HG02610 (cell line): ENCODE measurements around the gene LRRTM3.

ENCODE experiments used
- ATAC-seq: cut with Tn5 transposase; IDR thresholded peaks from one replicate; pipeline ENCODE4 v1.9.1; 2021; ENCODE audit warnings: mild to moderate bottlenecking, moderate library complexity; ENCODE audit not compliant: unreplicated experiment

Gene LRRTM3

DNA sequence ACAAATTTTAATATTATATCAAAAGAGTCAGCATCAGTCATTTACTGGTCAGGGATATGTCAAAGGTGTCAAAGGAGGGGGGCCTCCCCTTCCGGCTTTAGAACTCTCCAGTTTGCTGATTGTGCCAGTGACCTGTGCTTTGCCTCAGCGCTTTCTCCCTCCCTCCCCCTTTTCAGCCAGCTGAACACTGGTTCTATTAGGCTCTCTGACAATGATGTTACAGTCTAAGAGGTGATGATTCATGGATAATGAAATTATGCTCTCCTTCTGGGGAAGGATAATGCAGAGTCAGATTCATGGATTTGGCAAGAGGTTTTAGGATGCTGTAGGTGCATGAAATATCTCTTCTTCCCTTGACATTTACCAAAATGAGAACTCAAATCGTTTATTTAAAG is 6.1 kb downstream of the LRRTM3 start:
- no peak for ATAC-seq

DNA sequence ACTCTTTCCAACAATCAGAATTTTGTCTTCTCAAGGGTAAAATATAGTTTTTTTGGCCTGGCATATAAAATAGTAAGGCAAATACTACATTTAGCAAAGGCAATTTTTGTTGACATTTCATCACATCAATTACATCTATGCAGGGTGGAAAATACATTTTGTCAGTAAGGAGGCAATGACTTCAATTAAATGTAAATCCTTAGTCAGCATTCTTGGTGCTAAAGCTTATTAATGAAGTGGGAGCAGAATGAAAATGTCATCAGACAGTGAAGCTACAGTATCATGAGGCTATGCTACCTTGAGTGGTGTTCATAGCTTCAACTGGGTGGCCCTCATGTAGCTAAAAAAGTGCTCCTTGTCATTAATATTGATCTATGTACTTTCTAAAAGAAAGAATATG is 8.9 kb downstream of the LRRTM3 start:
- no peak for ATAC-seq

DNA sequence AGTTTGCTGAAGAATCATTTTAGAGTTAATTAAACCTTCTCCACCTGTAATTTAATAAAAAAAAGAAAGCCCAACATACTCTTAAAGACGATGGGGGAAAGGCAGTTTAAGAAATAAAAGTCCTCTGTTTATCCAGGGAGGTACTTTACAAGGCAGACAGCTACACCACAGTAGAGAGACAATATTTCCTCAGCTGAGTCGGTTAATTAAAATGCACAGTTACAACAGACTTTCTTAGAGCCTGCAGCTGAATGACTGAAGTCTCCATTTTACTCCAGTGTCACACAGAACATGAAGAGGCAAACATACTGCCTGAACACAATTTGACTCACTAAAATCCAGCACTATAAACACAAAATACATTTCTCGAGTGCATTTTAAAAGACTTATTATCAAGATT is 15.1 kb downstream of the LRRTM3 start:
- ATAC-seq, result no peak

DNA sequence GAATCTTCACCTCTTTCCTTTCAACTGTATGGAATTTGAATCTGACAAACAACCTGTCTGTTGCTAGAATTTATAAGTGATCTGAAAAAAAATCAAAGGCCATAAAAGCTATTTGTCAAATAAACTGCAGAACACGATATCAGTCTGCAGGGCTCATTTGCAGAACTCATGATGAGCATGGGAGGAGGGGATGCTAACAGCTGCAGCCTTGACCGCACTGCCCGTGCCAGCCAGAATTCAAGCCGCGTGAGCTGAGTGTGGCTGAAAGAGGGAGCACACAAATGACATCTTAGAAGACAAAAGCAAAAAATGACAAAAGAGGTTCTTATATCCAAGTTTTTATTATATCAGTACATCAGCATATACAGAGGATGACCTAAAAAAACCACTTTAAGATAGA is 15.7 kb downstream of the LRRTM3 start:
- no peak for ATAC-seq

DNA sequence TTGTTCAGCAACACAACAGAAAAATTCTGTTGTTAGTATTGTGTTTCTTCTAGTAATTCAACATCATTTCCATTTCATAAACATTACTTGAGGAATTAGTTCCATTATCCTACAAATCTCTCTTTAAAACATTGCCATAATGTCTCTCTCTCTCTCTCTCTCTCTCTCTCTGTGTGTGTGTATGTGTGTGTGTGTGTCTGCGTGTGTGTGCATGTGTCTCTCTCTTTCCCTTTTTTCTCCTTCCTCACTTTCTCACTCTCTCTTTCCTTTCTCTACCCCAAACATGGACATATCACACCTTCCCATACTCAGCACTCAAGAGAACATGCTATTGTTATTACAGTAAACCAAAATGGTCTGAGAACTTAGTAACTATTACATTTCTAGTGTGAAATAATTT is 16.6 kb downstream of the LRRTM3 start:
- no peak for ATAC-seq

DNA sequence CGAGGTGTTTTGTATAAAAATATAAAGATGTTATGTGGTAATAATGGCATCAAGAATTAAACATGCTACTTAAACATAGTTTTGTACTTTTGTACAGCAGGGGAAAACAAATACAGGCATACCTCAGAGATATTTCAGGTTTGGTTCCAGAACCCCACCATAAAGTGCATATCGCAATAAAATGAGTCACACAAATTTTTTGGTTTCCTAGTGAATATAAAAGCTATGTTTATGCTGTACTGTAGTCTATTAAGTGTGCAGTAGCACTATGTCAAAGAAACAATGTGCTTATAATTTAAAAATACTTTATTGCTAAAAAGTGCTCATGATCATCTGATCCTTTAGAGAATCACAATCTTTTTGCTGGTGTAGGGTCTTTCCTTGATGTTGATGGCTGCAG is 17.8 kb downstream of the LRRTM3 start:
- no peak for ATAC-seq

DNA sequence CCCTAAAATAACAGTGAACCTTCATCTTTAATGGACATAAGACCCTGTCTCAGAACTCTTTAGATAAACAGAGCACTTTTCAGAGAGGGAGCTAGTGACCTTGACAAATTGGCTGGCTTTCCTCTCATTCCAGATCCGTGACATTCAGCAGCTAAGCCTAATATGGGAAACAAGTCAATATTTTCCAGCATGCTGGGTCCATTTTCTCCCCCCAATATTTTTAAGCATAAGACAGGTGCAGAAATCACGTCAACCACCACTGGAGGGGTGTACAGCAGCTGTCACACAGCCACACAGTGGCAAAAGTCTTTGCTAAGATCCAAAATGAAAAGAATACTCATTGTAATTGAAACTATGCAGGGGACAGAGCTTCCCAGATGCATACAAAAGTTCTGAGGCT is 26.1 kb downstream of the LRRTM3 start:
- no peak for ATAC-seq

DNA sequence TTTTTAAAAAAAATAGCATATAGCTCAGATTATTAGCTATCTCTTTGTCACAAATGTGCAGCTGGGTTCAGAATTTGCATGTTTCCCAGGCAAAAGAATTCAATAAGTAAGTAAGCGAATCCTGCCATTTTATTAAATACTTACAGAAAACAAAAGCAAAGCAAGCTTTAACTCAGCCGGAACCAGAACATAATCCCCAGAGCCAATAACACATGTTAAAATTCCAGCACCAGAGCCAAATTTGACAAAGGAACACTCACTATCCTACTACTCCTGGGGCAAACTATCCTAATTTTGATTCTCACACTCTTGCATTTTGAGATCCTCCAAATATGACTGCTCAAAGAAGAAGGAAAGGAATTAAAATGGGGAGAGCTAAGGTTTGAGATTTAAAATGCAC is 32.6 kb downstream of the LRRTM3 start:
- no peak for ATAC-seq

DNA sequence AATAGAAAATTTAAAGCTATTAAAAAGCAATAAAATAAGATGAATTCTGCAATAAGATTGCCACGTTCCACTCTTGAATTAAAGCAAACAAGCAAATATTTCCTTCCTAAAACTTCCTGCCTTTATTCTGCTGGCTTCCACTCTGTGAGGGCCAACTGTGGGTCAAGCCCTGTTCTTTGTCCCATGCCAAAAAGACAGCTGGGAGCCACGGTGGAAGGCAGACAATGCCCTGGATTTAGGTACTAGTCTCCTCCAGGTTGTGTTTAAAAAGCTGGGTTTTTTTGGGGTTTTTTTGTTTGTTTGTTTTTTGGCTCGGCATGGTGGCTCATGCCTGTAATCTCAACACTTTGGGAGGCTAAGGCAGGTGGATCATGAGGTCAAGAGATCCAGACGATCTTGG is 39.1 kb downstream of the LRRTM3 start:
- no peak for ATAC-seq

DNA sequence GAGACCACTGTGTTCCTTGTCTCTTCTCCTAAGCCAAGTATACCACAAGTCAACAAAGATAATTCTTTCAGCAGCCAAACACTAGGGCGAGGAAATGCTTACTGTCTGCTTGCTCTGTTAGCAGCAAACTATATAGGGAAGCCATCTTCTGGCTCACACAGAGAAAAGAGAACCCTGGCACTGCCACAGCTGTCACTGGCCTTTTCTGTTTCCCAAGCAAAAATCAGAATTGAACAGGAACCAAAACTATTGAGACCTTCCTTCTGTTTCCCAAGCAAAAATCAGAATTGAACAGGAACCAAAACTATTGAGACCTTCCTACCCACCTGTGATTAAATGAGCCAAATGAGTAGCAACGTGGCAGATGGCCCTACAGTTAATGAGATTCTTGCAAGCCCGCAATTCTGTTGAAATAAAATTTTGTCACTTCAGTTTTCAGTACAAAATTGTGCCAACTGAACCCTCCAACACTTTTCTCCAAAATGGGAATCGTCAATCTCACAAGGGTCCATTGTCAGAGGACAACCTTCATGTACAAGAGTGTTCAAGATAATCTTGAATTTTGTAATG is 54.5 kb downstream of the LRRTM3 start:
- ATAC-seq, result no peak

DNA sequence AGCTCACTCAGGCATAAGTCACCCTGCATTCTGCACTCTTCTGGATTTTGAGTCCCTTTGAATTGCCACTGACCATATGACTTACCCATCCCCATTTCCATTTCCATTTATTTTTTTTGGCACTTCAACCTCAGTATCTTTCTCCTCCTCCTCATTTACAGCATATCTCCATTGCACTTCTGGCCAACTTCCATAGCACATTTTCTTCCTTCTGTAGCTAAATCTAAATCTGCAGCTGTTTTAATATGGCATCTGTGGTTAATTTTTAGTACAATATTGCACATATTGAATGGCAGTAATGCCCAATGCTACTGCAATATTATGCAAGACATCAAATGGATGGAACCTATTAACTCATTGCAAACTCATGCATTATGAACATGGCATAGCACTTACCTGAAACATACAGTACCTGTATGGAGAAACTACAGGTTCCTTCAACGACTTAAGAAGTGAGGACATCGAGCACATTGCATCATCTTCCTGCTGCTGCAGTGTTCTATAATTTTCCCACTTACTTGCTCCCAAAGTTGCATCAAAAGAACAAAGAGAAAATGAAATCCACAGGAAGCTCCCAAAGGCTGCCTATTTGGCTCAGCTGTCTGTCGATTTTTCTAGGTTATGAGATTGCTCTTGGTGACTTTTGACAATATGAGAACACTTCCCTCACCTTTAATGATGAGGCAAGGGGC is 55.7 kb downstream of the LRRTM3 start:
- no peak for ATAC-seq

DNA sequence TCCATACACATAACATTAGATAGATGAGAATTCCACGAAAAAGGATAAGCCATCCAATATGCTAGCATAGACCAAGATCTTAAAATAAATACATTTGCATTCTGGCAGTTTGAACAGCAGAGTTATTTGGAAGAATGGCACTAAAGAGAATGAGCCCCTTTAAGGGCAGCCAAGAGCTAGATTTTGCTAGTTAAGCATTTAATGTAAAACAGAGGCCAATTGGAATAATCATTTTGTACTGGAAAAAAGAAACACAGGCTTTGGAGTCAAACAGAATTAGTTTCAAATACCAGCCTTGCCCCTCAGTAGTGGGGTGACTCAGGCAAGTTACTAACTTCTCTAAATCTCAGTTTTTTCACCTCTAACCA is 56.2 kb downstream of the LRRTM3 start:
- no peak for ATAC-seq

DNA sequence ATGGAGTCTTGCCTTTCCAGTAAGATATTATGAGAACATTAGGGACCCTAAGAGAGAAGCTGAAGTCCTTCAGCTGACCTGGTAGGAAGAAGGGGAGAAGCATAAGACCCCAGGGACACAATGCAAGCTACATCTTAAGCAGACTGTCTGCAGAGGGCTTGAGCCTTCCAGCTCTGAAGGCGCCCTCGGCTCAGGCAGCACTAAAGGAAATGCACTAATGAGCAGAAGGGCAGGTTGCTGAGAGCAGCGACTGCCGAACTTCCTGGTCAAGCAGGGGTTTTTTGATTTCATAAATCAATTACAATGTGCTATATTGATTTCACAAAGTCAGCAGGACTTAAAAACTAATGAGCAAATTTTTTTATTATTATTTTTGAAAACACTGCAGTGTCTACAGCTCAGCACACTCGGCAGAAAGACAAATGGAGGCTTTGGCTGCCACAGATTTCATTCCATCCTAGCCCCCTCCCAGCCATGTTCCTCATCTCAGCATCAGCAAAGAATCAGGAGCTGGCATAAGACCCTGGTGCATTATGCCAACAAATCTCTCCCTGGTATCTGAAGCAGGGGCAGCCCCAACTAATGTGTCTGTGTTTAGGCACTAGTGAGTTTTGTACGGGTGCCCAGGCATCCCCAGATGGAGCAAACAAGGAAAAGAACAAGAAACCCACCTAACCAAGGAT is 57.1 kb downstream of the LRRTM3 start:
- no peak for ATAC-seq

DNA sequence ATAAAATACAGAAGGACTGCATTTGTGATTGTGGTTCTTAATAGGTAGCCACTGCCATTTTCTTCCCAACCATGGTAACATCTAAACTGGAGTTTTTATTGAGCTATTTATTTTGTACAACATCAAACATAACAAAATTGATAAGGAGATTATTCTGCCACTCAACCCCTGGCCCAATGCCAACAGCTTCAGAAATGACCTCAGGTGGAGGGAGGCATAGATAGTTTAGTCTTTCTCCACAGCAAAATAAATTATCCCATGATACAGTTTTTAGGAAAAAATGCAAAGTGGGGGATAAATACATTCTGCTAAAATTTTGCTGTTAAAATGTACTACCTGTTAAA is 57.6 kb downstream of the LRRTM3 start:
- ATAC-seq, result no peak

DNA sequence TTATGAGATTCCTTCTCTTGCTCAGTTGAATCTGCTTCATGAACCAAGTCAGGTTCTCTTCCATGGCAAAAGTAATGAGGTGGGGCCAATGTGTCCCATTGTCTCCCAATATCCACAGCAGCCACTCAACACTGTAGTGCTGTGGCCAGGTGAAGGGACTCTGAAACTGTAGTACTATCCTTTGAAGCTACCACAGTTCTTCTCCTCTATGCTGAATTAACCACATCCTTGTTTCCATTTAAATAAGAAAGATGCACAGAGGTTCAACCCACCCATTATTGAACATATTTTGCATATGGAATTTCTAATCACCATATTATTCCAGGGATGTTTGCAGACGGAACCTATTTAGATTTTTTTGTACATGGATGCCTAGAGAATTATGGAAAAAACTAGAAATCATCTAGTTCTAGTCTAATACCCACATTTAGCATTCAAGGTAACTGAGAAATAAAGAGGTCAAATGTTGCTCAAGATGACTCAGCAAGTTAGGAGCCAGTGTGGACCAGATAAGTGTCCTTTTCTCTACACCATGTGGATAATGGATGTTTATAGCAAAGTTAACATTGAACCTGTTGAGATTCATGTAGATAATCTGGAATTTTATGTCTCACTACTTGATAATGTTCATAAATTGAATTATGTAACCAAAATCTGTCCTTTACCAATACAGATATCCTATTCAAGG is 64.5 kb downstream of the LRRTM3 start:
- ATAC-seq, result no peak

DNA sequence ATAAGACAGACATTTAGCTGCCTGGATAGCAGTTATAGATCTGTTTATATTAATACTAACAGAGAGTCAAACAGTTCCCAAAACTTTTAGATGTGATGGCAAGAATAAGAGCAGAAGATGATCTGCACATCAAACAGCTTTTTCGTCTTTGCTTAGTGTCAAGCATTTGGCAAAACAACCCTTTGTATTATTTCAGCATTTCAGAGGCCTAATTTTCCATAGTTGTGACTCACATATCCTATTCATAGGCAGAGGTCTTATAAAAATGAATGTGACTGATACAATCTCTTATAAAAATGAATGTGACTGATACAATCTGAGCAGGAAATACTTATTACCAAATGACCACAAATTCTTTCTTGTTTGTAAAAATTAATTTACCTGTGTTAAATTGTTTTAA is 71.2 kb downstream of the LRRTM3 start:
- no peak for ATAC-seq

DNA sequence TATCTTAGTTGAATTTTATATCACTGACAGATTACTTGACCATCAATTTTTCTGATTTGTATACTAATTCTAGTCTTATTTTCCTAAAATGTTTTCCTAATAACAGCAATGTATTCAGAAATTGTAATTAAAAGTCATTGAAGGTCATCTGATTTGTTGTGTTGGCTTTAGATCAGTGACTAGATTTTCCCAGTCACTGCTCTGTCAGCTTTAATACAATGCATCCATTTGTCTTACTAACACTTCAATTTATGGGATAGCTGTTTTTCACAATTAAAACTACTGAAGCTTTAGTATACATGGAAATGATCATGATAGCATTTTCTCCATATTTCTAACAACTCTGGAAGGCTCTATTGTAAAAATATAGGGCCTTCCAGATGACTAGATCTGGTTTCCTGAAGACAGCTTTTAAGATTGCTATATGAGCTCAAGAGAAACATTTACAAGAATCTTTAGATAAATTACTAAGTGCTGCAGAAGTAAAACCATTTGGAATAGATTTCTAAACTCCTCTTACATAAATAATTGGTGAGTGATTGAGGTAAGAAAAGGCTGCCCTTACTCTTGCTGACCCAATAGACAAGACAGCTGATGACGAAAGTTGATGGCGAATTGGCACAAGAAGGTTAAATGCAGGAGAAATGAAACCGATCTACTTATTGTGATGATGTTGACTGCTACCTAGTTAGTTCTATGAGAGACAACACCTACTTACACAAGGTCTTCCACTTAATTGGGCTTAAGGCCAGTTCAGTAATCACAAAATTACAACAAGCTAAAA is 74.1 kb downstream of the LRRTM3 start:
- ATAC-seq, result no peak

DNA sequence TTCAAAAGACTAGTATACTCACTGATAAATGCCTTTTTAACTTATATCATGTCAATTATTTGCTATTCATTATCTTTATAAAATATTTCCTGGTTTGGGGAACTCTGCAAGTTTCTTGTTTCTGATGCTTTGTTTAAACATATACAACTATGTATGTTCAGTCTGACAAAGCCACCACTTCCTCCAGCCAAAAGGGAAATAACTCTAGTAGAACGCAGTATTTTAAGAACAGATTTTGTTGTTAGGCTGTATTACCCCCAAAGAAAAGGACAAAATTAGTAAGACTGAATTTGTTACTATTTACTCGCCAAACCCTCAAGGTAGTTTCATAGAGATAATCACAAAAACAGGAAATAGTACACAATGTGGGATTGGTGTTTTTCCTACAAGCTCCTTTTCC is 78.9 kb downstream of the LRRTM3 start:
- no peak for ATAC-seq

DNA sequence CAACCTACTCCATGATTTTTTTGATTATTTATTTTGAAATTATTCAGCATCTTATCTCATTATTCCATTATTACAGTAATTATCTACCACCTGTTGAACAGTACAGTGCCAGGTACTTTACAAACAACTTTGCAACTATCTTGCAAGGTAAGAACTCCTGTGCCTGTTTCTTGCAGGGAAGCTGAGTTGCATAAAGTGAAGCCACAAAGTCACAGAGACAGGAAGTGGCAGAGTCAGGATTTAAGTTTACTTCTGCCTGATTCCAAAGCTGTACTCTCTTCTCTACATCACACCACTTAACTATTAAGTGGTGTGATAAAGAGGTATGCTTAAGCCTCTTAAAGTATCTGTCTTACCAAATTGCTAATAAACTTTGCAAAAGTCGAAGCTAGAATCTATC is 80.1 kb downstream of the LRRTM3 start:
- no peak for ATAC-seq

DNA sequence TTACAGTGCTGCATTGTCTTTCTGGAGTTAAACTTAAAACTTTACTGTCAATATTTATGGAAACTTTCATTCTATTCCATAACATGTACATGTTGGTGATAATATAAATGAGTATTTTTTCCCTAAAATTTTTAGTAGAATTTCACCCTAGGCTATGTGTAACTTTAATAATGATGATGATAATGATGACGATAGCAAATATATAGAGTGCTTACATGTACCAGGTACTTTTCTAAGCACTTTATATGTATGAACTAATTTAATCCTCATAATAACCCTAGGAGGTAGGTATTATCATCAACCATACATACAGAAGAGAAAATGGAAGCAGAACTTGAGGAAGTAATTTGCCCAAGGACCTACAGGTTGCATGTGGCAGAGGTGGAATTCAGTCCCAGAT is 85.6 kb downstream of the LRRTM3 start:
- ATAC-seq, result no peak

DNA sequence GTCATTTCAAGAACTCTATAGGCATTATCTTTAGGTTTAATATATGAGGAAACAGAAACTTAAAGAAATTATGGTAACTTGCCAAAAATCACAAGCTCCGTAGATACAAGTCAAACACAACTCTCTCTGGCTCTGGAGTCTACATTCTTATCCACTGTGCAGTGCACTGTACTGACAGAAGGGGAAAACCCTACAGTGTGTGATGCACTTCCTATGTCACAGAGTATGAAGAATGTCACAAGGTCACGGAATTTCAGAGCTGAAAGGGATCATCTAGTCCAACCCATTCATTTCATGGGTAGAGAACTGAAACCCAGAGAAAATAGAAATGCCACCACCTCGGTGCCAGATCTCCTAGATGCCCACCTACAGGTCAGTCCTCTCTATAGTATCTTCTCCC is 86.1 kb downstream of the LRRTM3 start:
- no peak for ATAC-seq
